Large intestine (tissue), 3 donors: Measurements from ENCODE around the gene MIOX. TPM values are rescaled to one million over a fixed set of nuclear protein-coding genes. Genes with fewer than 3 reads are reported as not detected.

ENCODE experiments used
- DNase-seq, 2 donors: peaks; one replicate each; pipeline versions ENCODE4 v3.0.0 to v3.0.0-alpha.2; 2013
- H3K27ac ChIP-seq: one replicate; pipeline ENCODE4 v1.5.1; 2013; ENCODE audit warnings: low read length
- H3K27me3 ChIP-seq: 2 replicates; pipeline ENCODE4 v1.6.1; 2013; ENCODE audit warnings: low read length; ENCODE audit not compliant: control insufficient read depth, insufficient read depth
- H3K36me3 ChIP-seq: 2 replicates; pipeline ENCODE4 v1.6.1; 2013; ENCODE audit warnings: low read length; ENCODE audit not compliant: control insufficient read depth, insufficient read depth
- H3K4me1 ChIP-seq: one replicate; pipeline ENCODE4 v1.6.1; 2013; ENCODE audit warnings: low read length; ENCODE audit not compliant: control insufficient read depth, insufficient read depth
- H3K4me3 ChIP-seq: one replicate; pipeline ENCODE4 v1.5.1; 2013; ENCODE audit warnings: low read length
- H3K9me3 ChIP-seq: one replicate; pipeline ENCODE4 v1.6.1; 2013; ENCODE audit warnings: mild to moderate bottlenecking, low read depth, low read length, moderate library complexity; ENCODE audit not compliant: control insufficient read depth
- WGBS: methylation state at CpG from one replicate; pipeline ENCODE4 v1.1.5; 2013; ENCODE audit warnings: low lambda C conversion rate; ENCODE audit not compliant: insufficient coverage; 5-methylcytosine and 5-hydroxymethylcytosine counted together
- polyA plus RNA-seq: library from polyadenylated mRNA; unstranded; fragments of 120-200 nt; gene quantifications from one replicate; pipeline ENCODE4 v1.2.1, GENCODE V29; 2013

MIOX gene
- polyA plus RNA-seq, 1 donor: 0.60 TPM

- no CpG with 5 or more reads among the region's 41 CpGs for WGBS
- Histone ChIP-seq H3K27me3 (no peaks in the 10 kb centered on the region), H3K36me3 (peaks cover 33% of the 10 kb centered on the region), H3K4me3 (no peak overlapping the region), H3K4me1 (peaks cover 14% of the 10 kb centered on the region), H3K9me3 (no peaks in the 10 kb centered on the region), H3K27ac (no peak overlapping the region)
- DNase-seq: no peak
These were observed 19.3 kb downstream of the MIOX start for GRCh38 chr22:50505776-50506610.

GRCh38 chr22:50506611-50507420, 20.2 kb downstream of the MIOX start:
- Histone ChIP-seq H3K9me3 (no peaks in the 10 kb centered on the region), H3K4me1 (peaks cover 14% of the 10 kb centered on the region), H3K36me3 (peaks cover 33% of the 10 kb centered on the region), H3K27me3 (no peaks in the 10 kb centered on the region), H3K27ac (peak overlapping the region; percentile 77), H3K4me3 (peak overlapping the region; percentile 99)
- DNase-seq: no peak
- WGBS: no CpG with 5 or more reads among the region's 21 CpGs

GRCh38 chr22:50507421-50507990, 20.8 kb downstream of the MIOX start, which contains the start of gene LMF2:
TSS of gene LMF2 (minus strand) at chr22:50507702. CDS start at chr22:50507675, 27 bp downstream.
- DNase-seq: peak; percentile 77 to 82
- WGBS: no CpG with 5 or more reads among the region's 62 CpGs
- peaks cover 14% of the 10 kb centered on the region for H3K4me1 ChIP-seq
- peak within 1 kb of the TSS; percentile 77 for H3K27ac ChIP-seq
- no peaks in the 10 kb centered on the region for H3K27me3 ChIP-seq
- H3K9me3 ChIP-seq: no peaks in the 10 kb centered on the region
- H3K36me3 ChIP-seq: peaks cover 31% of the 10 kb centered on the region
- peak within 1 kb of the TSS; percentile 99 for H3K4me3 ChIP-seq

GRCh38 chr22:50507991-50508884, 21.6 kb downstream of the MIOX start, which contains the start of gene NCAPH2:
TSS of gene NCAPH2 (plus strand) at chr22:50508224. CDS start at chr22:50508338, 114 bp downstream.
- no CpG with 5 or more reads among the region's 76 CpGs for WGBS
- H3K4me3 ChIP-seq: peak within 1 kb of the TSS; percentile 99
- DNase-seq: peak; percentile 97 to 98
- H3K27me3 ChIP-seq: no peaks in the 10 kb centered on the region
- no peaks in the 10 kb centered on the region for H3K9me3 ChIP-seq
- H3K36me3 ChIP-seq: peaks cover 26% of the 10 kb centered on the region
- H3K4me1 ChIP-seq: peaks cover 14% of the 10 kb centered on the region
- peak within 1 kb of the TSS; percentile 77 for H3K27ac ChIP-seq

- peak overlapping the region; percentile 76 for H3K27ac ChIP-seq
- peak overlapping the region; percentile 83 for H3K4me3 ChIP-seq
- H3K27me3 ChIP-seq: no peaks in the 10 kb centered on the region
- H3K36me3 ChIP-seq: peaks cover 22% of the 10 kb centered on the region
- peaks cover 14% of the 10 kb centered on the region for H3K4me1 ChIP-seq
- no peaks in the 10 kb centered on the region for H3K9me3 ChIP-seq
- WGBS: no CpG with 5 or more reads among the region's 3 CpGs
- no peak for DNase-seq
These were observed 22.2 kb downstream of the MIOX start for GRCh38 chr22:50508897-50509296.

GRCh38 chr22:50513175-50513574, 26.5 kb downstream of the MIOX start:
- Histone ChIP-seq H3K4me3 (no peak overlapping the region), H3K9me3 (no peaks in the 10 kb centered on the region), H3K4me1 (peaks cover 8% of the 10 kb centered on the region), H3K27ac (no peak overlapping the region), H3K27me3 (no peaks in the 10 kb centered on the region), H3K36me3 (peaks cover 36% of the 10 kb centered on the region)
- DNase-seq: no peak
- WGBS: no CpG with 5 or more reads among the region's 15 CpGs

GRCh38 chr22:50516068-50516467, 29.4 kb downstream of the MIOX start:
- no peaks in the 10 kb centered on the region for H3K4me1 ChIP-seq
- H3K36me3 ChIP-seq: peaks cover 53% of the 10 kb centered on the region
- H3K4me3 ChIP-seq: no peak overlapping the region
- no peaks in the 10 kb centered on the region for H3K27me3 ChIP-seq
- no peak for DNase-seq
- no peak overlapping the region for H3K27ac ChIP-seq
- no peaks in the 10 kb centered on the region for H3K9me3 ChIP-seq
- WGBS: no CpG with 5 or more reads among the region's 8 CpGs

- no peak for DNase-seq
- Histone ChIP-seq H3K4me1 (no peaks in the 10 kb centered on the region), H3K4me3 (no peak overlapping the region), H3K36me3 (peaks cover 60% of the 10 kb centered on the region), H3K9me3 (no peaks in the 10 kb centered on the region), H3K27ac (no peak overlapping the region), H3K27me3 (no peaks in the 10 kb centered on the region)
- no CpG with 5 or more reads among the region's 16 CpGs for WGBS
These were observed 30.2 kb downstream of the MIOX start for GRCh38 chr22:50516891-50517290.

GRCh38 chr22:50517495-50518260, 31.0 kb downstream of the MIOX start:
- no peaks in the 10 kb centered on the region for H3K27me3 ChIP-seq
- no peaks in the 10 kb centered on the region for H3K9me3 ChIP-seq
- WGBS: no CpG with 5 or more reads among the region's 20 CpGs
- H3K36me3 ChIP-seq: peaks cover 65% of the 10 kb centered on the region
- H3K27ac ChIP-seq: no peak overlapping the region
- no peaks in the 10 kb centered on the region for H3K4me1 ChIP-seq
- no peak overlapping the region for H3K4me3 ChIP-seq
- no peak for DNase-seq
